Right lobe of liver (tissue), 4 donors: ENCODE measurements around the gene SH3RF1.

Source experiments
- POLR2A ChIP-seq: fragments of 450-650 bp; IDR thresholded peaks from one replicate; pipeline ENCODE4 v1.6.1; 2017; ENCODE audit warnings: antibody characterized with exemption, mild to moderate bottlenecking
- TF ChIP-seq, protein P1 (sequence below), 4 donors: fragments of 200-600 bp in 3 of 4; fragments of 450-650 bp in 1 of 4; IDR thresholded peaks; one replicate each; pipeline versions ENCODE4 v1.5.1 to v1.8.0; 2016 to 2022; ENCODE audit warnings: antibody characterized with exemption in 4 of 4, mild to moderate bottlenecking in 2 of 4
- donor health status: DM: no; HTN: no; CAD: no.
- donor health status: DM: no; HTN: no; CAD: no.
- donor health status: DM: no; HTN: yes; CAD: no.

DNA sequence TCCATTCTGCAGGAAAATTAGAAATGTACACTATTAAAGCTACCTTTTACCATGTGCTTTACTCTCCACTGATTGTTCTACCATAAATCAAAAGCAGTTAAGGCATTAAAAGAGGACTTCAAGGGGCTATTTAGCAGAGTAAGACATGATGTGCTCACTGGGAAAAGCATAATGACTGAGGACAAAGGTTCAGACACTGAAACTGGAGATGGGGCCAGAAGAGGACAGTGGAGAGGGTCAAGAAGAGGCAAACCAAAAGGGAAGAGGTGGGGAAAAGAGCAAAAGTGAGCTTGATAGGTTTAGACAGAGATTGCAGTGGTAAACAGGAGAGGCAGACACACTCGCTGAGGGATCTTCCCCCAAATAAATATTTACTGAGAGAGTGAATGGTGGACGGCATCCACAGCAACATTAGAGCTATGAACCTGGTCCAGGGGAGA, 23.8 kb downstream of the SH3RF1 start:
- TF ChIP-seq, protein P1, sequence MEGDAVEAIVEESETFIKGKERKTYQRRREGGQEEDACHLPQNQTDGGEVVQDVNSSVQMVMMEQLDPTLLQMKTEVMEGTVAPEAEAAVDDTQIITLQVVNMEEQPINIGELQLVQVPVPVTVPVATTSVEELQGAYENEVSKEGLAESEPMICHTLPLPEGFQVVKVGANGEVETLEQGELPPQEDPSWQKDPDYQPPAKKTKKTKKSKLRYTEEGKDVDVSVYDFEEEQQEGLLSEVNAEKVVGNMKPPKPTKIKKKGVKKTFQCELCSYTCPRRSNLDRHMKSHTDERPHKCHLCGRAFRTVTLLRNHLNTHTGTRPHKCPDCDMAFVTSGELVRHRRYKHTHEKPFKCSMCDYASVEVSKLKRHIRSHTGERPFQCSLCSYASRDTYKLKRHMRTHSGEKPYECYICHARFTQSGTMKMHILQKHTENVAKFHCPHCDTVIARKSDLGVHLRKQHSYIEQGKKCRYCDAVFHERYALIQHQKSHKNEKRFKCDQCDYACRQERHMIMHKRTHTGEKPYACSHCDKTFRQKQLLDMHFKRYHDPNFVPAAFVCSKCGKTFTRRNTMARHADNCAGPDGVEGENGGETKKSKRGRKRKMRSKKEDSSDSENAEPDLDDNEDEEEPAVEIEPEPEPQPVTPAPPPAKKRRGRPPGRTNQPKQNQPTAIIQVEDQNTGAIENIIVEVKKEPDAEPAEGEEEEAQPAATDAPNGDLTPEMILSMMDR (IDR thresholded peaks at IDR 0.05), result no peak
- no peak for TF ChIP-seq POLR2A
